Measurements from ENCODE around the gene CD81. TPM values are rescaled to one million over a fixed set of nuclear protein-coding genes. Genes with fewer than 3 reads are reported as not detected.

Gene CD81
- total and polyA plus RNA-seq, 2 experiments from 2014 or later, result 88.6 to 290 TPM

- H3K9me3 Mint-ChIP-seq, result peaks cover 57% of the 10 kb centered on the region
- Histone ChIP-seq H3K36me3 (ENCODE audit: insufficient read depth) (peaks cover 3% of the 10 kb centered on the region), H3F3A (replicated peaks; ENCODE audit: low read depth) (no peaks in the 10 kb centered on the region), H3K4me2 (no peak overlapping the region), H2AFZ (no peak overlapping the region), H3K27ac (ENCODE audit: low read depth) (no peak overlapping the region), H3K9me2 (ENCODE audit: insufficient read depth) (0 out of 2 replicates have a peak, but pooled peaks cover 5% of the 10 kb centered on the region), H4K20me1 (replicated peaks; ENCODE audit: insufficient read depth) (no peaks in the 10 kb centered on the region), H3K4me3 (no peak overlapping the region), H3K79me2 (replicated peaks; ENCODE audit: insufficient read depth) (no peaks in the 10 kb centered on the region), H3K27me3 (ENCODE audit: insufficient read depth) (no peaks in the 10 kb centered on the region), H3K4me1 (ENCODE audit: insufficient read depth) (no peaks in the 10 kb centered on the region)
- H3K4me3 Mint-ChIP-seq, result no peak overlapping the region
- no peak overlapping the region for H3K27ac Mint-ChIP-seq
- TF ChIP-seq EZH2phosphoT487 (IDR thresholded peaks at IDR 0.05; ENCODE audit: unreplicated experiment) (no peak), ETS1 (IDR thresholded peaks at IDR 0.05) (no peak), REST (IDR thresholded peaks at IDR 0.05; ENCODE audit: unreplicated experiment) (no peak), ZNF462 (CRISPR knock-in tag; IDR thresholded peaks at IDR 0.05) (no peak), CREB1 (CRISPR knock-in tag; IDR thresholded peaks at IDR 0.05; ENCODE audit: low read depth) (no peak), POLR2AphosphoS5 (IDR thresholded peaks at IDR 0.05; ENCODE audit: low read depth) (no peak), CTCF (conservative IDR thresholded peaks at IDR 0.05; ENCODE audit: low read depth in 2 of 2) (no peak), EZH2 (IDR thresholded peaks at IDR 0.05; ENCODE audit: low read depth, unreplicated experiment) (no peak), STAT1 (IDR thresholded peaks at IDR 0.05; ENCODE audit: unreplicated experiment) (no peak), JUNB (IDR thresholded peaks at IDR 0.05; ENCODE audit: unreplicated experiment) (no peak), ZNF114 (CRISPR knock-in tag; IDR thresholded peaks at IDR 0.05) (no peak), ZNF331 (CRISPR knock-in tag; IDR thresholded peaks at IDR 0.05; ENCODE audit: low read depth) (no peak)
- H3K4me1 Mint-ChIP-seq, result no peaks in the 10 kb centered on the region
- peaks cover 14% of the 10 kb centered on the region; the same call in 2 of the 3 replicates for H3K36me3 Mint-ChIP-seq (ENCODE audit: low read depth)
- H3K27me3 Mint-ChIP-seq (ENCODE audit: insufficient read depth, low read depth, poor library complexity), result peaks cover 14% of the 10 kb centered on the region
- DNase-seq (ENCODE audit: low spot score) (no peak), ATAC-seq (no peak)
Measured at GRCh38 chr11:2346014-2346413, 31.1 kb upstream of the CD81 start.
